GM10248 (cell line): ENCODE data around the gene COX5B.

Source experiments
- CTCF ChIA-PET: fragments of 300-600 bp; sonication (Branson Sonifier 250); formaldehyde crosslinking; extraction: SDS; loops from one replicate; lab custom pipeline; 2021; ENCODE audit warnings: antibody characterized with exemption; lab: Yijun Ruan, JAX
- POLR2A ChIA-PET: fragments of 350-650 bp; sonication (Branson Sonifier 250); formaldehyde crosslinking; extraction: SDS; loops from one replicate; lab custom pipeline; 2020; ENCODE audit warnings: antibody characterized with exemption; lab: Yijun Ruan, JAX
- DNase-seq: peaks from one replicate; pipeline ENCODE4 v3.0.0; 2012; ENCODE audit errors: extremely low spot score
- CTCF ChIP-seq: IDR thresholded peaks from 2 replicates; pipeline ENCODE4 v1.5.1; 2012; ENCODE audit warnings: mild to moderate bottlenecking, low read depth; ENCODE audit errors: extremely low read depth, missing control alignments, control extremely low read depth

Gene COX5B

DNA sequence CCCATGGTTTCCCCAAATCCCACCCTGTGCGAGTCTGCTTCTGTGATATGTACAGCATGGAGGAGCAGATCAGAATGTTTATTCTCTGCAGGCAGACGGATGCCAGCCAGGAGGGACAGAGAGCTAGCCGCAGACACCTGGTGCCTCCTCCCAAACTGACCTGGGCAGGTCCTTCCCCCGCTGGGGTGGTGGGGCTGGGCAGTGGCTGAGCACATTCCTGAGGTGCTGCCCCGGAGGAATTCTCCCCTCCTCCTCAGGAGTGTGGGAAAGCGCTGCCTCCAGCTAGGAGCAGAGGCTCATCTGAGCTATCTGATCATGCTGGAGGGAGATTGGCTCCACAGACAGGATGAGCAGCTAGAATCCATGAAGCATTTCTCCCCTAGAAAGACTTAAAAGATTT is 45.3 kb downstream of the COX5B start:
- DNase-seq: no peak
- no peak for TF ChIP-seq CTCF
- CTCF ChIA-PET: interaction anchor here (1.1 to 1.9 kb wide), 8 partner anchors 9 to 694 kb away, joined by 3 to 16 read pairs (median 4); partner anchors contain the start of genes ACTR1B and ANKRD36B
- POLR2A ChIA-PET: no interaction called here

- CTCF ChIA-PET: no interaction called here
- no peak for TF ChIP-seq CTCF
These were observed 47.6 kb downstream of the COX5B start for GRCh38 chr2:97693476-97693875.

GRCh38 chr2:97695744-97696143 is 49.9 kb downstream of the COX5B start:
- no peak for DNase-seq
- ChIA-PET CTCF (interaction anchor here (2.2 to 7.0 kb wide), 8 partner anchors 12 to 105 kb away, joined by 8 to 151 read pairs (median 50); partner anchors contain the start of genes ACTR1B, ANKRD36B, COX5B and ZAP70), POLR2A (no interaction called here)
- TF ChIP-seq CTCF: no peak

More at GRCh38 chr2:97693476-97693875, 47.6 kb downstream of the COX5B start:
- POLR2A ChIA-PET: no interaction called here
- no peak for DNase-seq

- peak; percentile 82 for DNase-seq
- CTCF ChIA-PET: interaction anchor here (0.6 to 7.0 kb wide), 38 partner anchors 9 to 1634 kb away, joined by 3 to 151 read pairs (median 5); partner anchors contain the start of genes ACTR1B, ANKRD36B, COX5B and ZAP70
- peak; percentile 79 for TF ChIP-seq CTCF
- POLR2A ChIA-PET: no interaction called here
These were observed 51.7 kb downstream of the COX5B start for GRCh38 chr2:97697252-97698235.
